ENCODE measurements around the gene GIPC1.

GIPC1 gene

GRCh38 chr19:14494411-14494810, 1.5 kb downstream of the GIPC1 start:
- H3K27me3 ChIP-seq (ENCODE audit: control insufficient read depth in 2 of 2, insufficient read depth in 2 of 2, low read length in 2 of 2) = no peaks in the 10 kb centered on the region
- peaks cover 34 to 43% of the 10 kb centered on the region in 2 donors for H3K4me1 ChIP-seq (ENCODE audit: control insufficient read depth in 2 of 2, insufficient read depth in 2 of 2, low read length in 2 of 2)
- peak overlapping the region; percentile 89 to 92 for H3K27ac ChIP-seq (ENCODE audit: low read depth in 2 of 2, low read length in 2 of 2)
- H3K9ac ChIP-seq (ENCODE audit: low read depth in 1 of 2, low read length in 2 of 2) = peak overlapping the region; percentile 24 to 74
- H3K9me3 ChIP-seq (ENCODE audit: control insufficient read depth in 2 of 2, low read length in 2 of 2) = no peaks in the 10 kb centered on the region
- peak overlapping the region; percentile 80 to 85 for H3K4me3 ChIP-seq (ENCODE audit: low read length in 2 of 2)
- H3K36me3 ChIP-seq (ENCODE audit: control insufficient read depth in 2 of 2, insufficient read depth in 2 of 2, low read length in 2 of 2) = peaks cover 6 to 8% of the 10 kb centered on the region in 2 donors

GRCh38 chr19:14492756-14493337, 3.1 kb downstream of the GIPC1 start:
- no peaks in the 10 kb centered on the region for H3K27me3 ChIP-seq (ENCODE audit: control insufficient read depth in 2 of 2, insufficient read depth in 2 of 2, low read length in 2 of 2)
- no peaks in the 10 kb centered on the region for H3K9me3 ChIP-seq (ENCODE audit: control insufficient read depth in 2 of 2, low read length in 2 of 2)
- H3K4me1 ChIP-seq (ENCODE audit: control insufficient read depth in 2 of 2, insufficient read depth in 2 of 2, low read length in 2 of 2) = peaks cover 29 to 40% of the 10 kb centered on the region in 2 donors
- peak overlapping the region in 1 of 2 donors; percentile 48 for H3K27ac ChIP-seq (ENCODE audit: low read depth in 2 of 2, low read length in 2 of 2)
- H3K9ac ChIP-seq (ENCODE audit: low read depth in 1 of 2, low read length in 2 of 2) = no peak overlapping the region
- peaks cover 18 to 20% of the 10 kb centered on the region in 2 donors for H3K36me3 ChIP-seq (ENCODE audit: control insufficient read depth in 2 of 2, insufficient read depth in 2 of 2, low read length in 2 of 2)
- peak overlapping the region in 1 of 2 donors; percentile 12 for H3K4me3 ChIP-seq (ENCODE audit: low read length in 2 of 2)

DNA sequence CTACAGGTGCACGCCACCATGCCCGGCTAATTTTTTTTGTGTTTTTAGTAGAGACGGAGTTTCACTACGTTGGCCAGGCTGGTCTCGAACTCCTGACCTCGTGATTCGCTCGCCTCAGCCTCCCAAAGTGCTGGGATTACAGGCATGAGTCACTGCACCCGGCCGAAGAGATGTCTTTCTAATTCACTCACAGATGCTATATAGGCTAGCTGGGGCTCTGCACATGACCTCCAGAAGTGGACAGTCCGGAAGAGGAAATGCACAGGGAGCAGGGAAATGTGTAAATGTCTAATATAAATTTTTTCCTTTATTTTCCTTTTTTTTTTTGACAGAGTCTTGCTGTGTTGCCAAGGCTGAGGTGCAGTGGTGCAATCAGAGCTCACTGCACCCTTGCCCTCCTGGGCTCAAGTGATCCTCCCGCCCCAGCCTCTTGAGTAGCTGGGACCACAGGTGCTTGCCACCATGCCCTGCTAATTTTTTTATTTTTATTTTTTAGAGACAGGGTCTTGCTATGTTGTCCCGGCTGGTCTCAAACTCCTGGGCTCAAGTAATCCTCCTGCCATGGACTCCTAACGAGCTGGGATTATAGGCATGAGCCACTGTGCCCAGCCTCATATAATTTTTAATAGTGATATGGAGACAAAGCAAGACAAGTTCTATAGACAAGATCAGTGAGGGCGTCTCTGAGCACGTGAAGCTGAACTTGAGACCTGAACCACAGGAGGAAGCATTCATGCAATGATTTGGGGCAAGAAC, 8.4 kb downstream of the GIPC1 start:
- no peak overlapping the region for H3K9ac ChIP-seq (ENCODE audit: low read depth in 1 of 2, low read length in 2 of 2)
- peaks cover 0 to 6% of the 10 kb centered on the region in 2 donors for H3K4me1 ChIP-seq (ENCODE audit: control insufficient read depth in 2 of 2, insufficient read depth in 2 of 2, low read length in 2 of 2)
- peaks cover 22 to 25% of the 10 kb centered on the region in 2 donors for H3K36me3 ChIP-seq (ENCODE audit: control insufficient read depth in 2 of 2, insufficient read depth in 2 of 2, low read length in 2 of 2)
- H3K27ac ChIP-seq (ENCODE audit: low read depth in 2 of 2, low read length in 2 of 2) = no peak overlapping the region
- H3K9me3 ChIP-seq (ENCODE audit: control insufficient read depth in 2 of 2, low read length in 2 of 2) = no peaks in the 10 kb centered on the region
- H3K27me3 ChIP-seq (ENCODE audit: control insufficient read depth in 2 of 2, insufficient read depth in 2 of 2, low read length in 2 of 2) = no peaks in the 10 kb centered on the region
- H3K4me3 ChIP-seq (ENCODE audit: low read length in 2 of 2) = no peak overlapping the region

GRCh38 chr19:14482172-14482941, 13.6 kb downstream of the GIPC1 start:
- H3K4me3 ChIP-seq (ENCODE audit: low read length in 2 of 2) = no peak overlapping the region
- H3K9me3 ChIP-seq (ENCODE audit: control insufficient read depth in 2 of 2, low read length in 2 of 2) = no peaks in the 10 kb centered on the region
- no peaks in the 10 kb centered on the region for H3K27me3 ChIP-seq (ENCODE audit: control insufficient read depth in 2 of 2, insufficient read depth in 2 of 2, low read length in 2 of 2)
- H3K9ac ChIP-seq (ENCODE audit: low read depth in 1 of 2, low read length in 2 of 2) = no peak overlapping the region
- no peak overlapping the region for H3K27ac ChIP-seq (ENCODE audit: low read depth in 2 of 2, low read length in 2 of 2)
- H3K4me1 ChIP-seq (ENCODE audit: control insufficient read depth in 2 of 2, insufficient read depth in 2 of 2, low read length in 2 of 2) = peaks cover 0 to 2% of the 10 kb centered on the region in 2 donors
- peaks cover 44% of the 10 kb centered on the region in 2 donors for H3K36me3 ChIP-seq (ENCODE audit: control insufficient read depth in 2 of 2, insufficient read depth in 2 of 2, low read length in 2 of 2)

DNA sequence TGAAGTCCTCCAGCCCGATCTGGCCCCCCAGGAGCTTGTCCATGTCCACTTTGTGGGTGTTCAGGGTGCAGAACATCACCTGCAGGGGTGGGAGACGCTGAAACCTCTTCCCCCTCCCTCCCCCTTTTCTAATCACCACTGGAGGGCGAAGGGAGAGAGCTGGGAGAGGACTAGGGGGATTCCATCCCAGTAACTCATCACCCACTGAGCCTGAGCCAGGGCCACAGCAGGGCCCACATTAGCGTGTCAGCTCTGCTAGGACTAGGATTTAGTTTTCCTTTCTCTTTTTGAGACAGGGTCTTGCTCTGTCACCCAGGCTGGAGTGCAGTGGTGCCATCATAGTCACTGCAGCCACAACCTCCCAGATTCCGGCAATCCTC, 15.2 kb downstream of the GIPC1 start:
- H3K9me3 ChIP-seq (ENCODE audit: control insufficient read depth in 2 of 2, low read length in 2 of 2) = no peaks in the 10 kb centered on the region
- H3K4me1 ChIP-seq (ENCODE audit: control insufficient read depth in 2 of 2, insufficient read depth in 2 of 2, low read length in 2 of 2) = peaks cover 2 to 4% of the 10 kb centered on the region in 2 donors
- H3K9ac ChIP-seq (ENCODE audit: low read depth in 1 of 2, low read length in 2 of 2) = no peak overlapping the region
- no peak overlapping the region for H3K4me3 ChIP-seq (ENCODE audit: low read length in 2 of 2)
- H3K36me3 ChIP-seq (ENCODE audit: control insufficient read depth in 2 of 2, insufficient read depth in 2 of 2, low read length in 2 of 2) = peaks cover 38 to 41% of the 10 kb centered on the region in 2 donors
- H3K27ac ChIP-seq (ENCODE audit: low read depth in 2 of 2, low read length in 2 of 2) = no peak overlapping the region
- no peaks in the 10 kb centered on the region for H3K27me3 ChIP-seq (ENCODE audit: control insufficient read depth in 2 of 2, insufficient read depth in 2 of 2, low read length in 2 of 2)

GRCh38 chr19:14479975-14480699, 15.8 kb downstream of the GIPC1 start:
- no peaks in the 10 kb centered on the region for H3K9me3 ChIP-seq (ENCODE audit: control insufficient read depth in 2 of 2, low read length in 2 of 2)
- H3K36me3 ChIP-seq (ENCODE audit: control insufficient read depth in 2 of 2, insufficient read depth in 2 of 2, low read length in 2 of 2) = peaks cover 38 to 41% of the 10 kb centered on the region in 2 donors
- no peak overlapping the region for H3K27ac ChIP-seq (ENCODE audit: low read depth in 2 of 2, low read length in 2 of 2)
- H3K9ac ChIP-seq (ENCODE audit: low read depth in 1 of 2, low read length in 2 of 2) = no peak overlapping the region
- no peaks in the 10 kb centered on the region for H3K27me3 ChIP-seq (ENCODE audit: control insufficient read depth in 2 of 2, insufficient read depth in 2 of 2, low read length in 2 of 2)
- no peak overlapping the region for H3K4me3 ChIP-seq (ENCODE audit: low read length in 2 of 2)
- H3K4me1 ChIP-seq (ENCODE audit: control insufficient read depth in 2 of 2, insufficient read depth in 2 of 2, low read length in 2 of 2) = peaks cover 2 to 10% of the 10 kb centered on the region in 2 donors

- H3K4me1 ChIP-seq (ENCODE audit: control insufficient read depth in 2 of 2, insufficient read depth in 2 of 2, low read length in 2 of 2) = peaks cover 2 to 16% of the 10 kb centered on the region in 2 donors
- peaks cover 38 to 41% of the 10 kb centered on the region in 2 donors for H3K36me3 ChIP-seq (ENCODE audit: control insufficient read depth in 2 of 2, insufficient read depth in 2 of 2, low read length in 2 of 2)
- peaks cover 0 to 4% of the 10 kb centered on the region in 2 donors for H3K27me3 ChIP-seq (ENCODE audit: control insufficient read depth in 2 of 2, insufficient read depth in 2 of 2, low read length in 2 of 2)
- no peak overlapping the region for H3K9ac ChIP-seq (ENCODE audit: low read depth in 1 of 2, low read length in 2 of 2)
- H3K9me3 ChIP-seq (ENCODE audit: control insufficient read depth in 2 of 2, low read length in 2 of 2) = no peaks in the 10 kb centered on the region
- no peak overlapping the region for H3K27ac ChIP-seq (ENCODE audit: low read depth in 2 of 2, low read length in 2 of 2)
- H3K4me3 ChIP-seq (ENCODE audit: low read length in 2 of 2) = no peak overlapping the region
These were observed 16.5 kb downstream of the GIPC1 start for GRCh38 chr19:14479309-14479974.

DNA sequence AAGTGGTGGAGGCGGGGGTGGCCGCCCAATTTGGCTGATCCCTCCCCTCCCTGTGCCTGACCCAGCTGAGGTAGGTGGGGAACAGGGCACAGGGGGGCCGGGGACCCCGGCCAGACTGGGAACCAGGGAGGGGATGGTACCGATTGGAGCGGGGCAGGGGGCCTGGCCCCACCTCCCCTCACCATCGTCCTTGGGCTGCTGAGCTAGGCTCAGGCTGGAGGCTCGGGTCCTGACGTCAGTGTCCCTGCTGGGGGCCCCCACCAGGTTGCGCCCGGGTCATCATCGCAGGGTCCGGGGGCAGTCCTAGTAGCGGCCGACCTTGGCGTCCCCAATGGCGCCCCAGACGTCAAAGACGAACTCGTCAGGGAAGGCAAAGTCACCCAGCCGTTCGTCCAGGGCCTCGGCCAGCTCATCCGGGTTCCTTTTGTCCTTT, 17.8 kb downstream of the GIPC1 start:
- peaks cover 2 to 21% of the 10 kb centered on the region in 2 donors for H3K4me1 ChIP-seq (ENCODE audit: control insufficient read depth in 2 of 2, insufficient read depth in 2 of 2, low read length in 2 of 2)
- no peak overlapping the region for H3K4me3 ChIP-seq (ENCODE audit: low read length in 2 of 2)
- H3K9ac ChIP-seq (ENCODE audit: low read depth in 1 of 2, low read length in 2 of 2) = peak overlapping the region in 1 of 2 donors; percentile 3
- peaks cover 1 to 4% of the 10 kb centered on the region in 2 donors for H3K27me3 ChIP-seq (ENCODE audit: control insufficient read depth in 2 of 2, insufficient read depth in 2 of 2, low read length in 2 of 2)
- H3K36me3 ChIP-seq (ENCODE audit: control insufficient read depth in 2 of 2, insufficient read depth in 2 of 2, low read length in 2 of 2) = peaks cover 37 to 38% of the 10 kb centered on the region in 2 donors
- no peak overlapping the region for H3K27ac ChIP-seq (ENCODE audit: low read depth in 2 of 2, low read length in 2 of 2)
- no peaks in the 10 kb centered on the region for H3K9me3 ChIP-seq (ENCODE audit: control insufficient read depth in 2 of 2, low read length in 2 of 2)

DNA sequence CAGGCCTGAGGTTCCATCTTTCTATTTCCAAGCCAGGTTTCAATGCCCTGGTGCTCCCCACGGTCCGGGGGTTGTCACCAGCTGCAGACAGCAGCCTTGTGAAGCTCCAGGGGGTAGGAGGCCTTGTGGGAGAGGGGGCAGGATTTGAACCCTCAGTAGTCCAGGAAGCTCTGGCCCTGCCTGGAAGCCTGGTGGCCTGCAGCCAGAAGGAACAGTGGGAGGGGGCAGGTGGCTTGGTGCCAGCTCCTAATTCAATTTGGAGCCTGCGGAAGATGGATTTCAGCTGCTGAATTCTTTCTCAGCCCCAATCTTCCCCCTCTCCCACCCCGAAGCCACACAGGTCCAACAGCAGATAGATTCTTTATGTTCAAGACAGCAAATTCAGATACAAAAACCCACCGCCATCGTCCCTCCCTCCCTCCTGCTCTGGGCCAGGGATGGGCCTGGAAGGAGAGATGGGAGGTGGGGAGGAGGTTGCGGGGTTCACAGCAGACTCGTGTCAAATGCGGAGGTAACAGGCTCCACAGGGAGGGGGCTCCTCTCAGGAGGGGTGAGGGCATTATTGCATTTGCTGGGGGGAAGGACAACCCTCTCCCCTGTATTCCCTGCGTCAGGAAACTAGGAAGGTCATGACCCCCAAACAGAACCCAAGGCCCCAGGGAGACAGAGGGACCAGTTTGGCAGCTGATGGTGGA, 18.4 kb downstream of the GIPC1 start:
- Histone ChIP-seq H3K27ac (ENCODE audit: low read depth in 2 of 2, low read length in 2 of 2) (no peak overlapping the region), H3K9me3 (ENCODE audit: control insufficient read depth in 2 of 2, low read length in 2 of 2) (no peaks in the 10 kb centered on the region), H3K4me3 (ENCODE audit: low read length in 2 of 2) (no peak overlapping the region), H3K4me1 (ENCODE audit: control insufficient read depth in 2 of 2, insufficient read depth in 2 of 2, low read length in 2 of 2) (peaks cover 6 to 25% of the 10 kb centered on the region in 2 donors), H3K9ac (ENCODE audit: low read depth in 1 of 2, low read length in 2 of 2) (no peak overlapping the region), H3K27me3 (ENCODE audit: control insufficient read depth in 2 of 2, insufficient read depth in 2 of 2, low read length in 2 of 2) (peaks cover 5 to 8% of the 10 kb centered on the region in 2 donors), H3K36me3 (ENCODE audit: control insufficient read depth in 2 of 2, insufficient read depth in 2 of 2, low read length in 2 of 2) (peaks cover 37 to 38% of the 10 kb centered on the region in 2 donors)

Data from mucosa of rectum (tissue), 2 donors.